ENCODE data around the gene FER1L5.

GRCh38 chr2:96689431-96689991, 46.9 kb downstream of the FER1L5 start:
- TF ChIP-seq, protein P1, sequence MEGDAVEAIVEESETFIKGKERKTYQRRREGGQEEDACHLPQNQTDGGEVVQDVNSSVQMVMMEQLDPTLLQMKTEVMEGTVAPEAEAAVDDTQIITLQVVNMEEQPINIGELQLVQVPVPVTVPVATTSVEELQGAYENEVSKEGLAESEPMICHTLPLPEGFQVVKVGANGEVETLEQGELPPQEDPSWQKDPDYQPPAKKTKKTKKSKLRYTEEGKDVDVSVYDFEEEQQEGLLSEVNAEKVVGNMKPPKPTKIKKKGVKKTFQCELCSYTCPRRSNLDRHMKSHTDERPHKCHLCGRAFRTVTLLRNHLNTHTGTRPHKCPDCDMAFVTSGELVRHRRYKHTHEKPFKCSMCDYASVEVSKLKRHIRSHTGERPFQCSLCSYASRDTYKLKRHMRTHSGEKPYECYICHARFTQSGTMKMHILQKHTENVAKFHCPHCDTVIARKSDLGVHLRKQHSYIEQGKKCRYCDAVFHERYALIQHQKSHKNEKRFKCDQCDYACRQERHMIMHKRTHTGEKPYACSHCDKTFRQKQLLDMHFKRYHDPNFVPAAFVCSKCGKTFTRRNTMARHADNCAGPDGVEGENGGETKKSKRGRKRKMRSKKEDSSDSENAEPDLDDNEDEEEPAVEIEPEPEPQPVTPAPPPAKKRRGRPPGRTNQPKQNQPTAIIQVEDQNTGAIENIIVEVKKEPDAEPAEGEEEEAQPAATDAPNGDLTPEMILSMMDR (IDR thresholded peaks at IDR 0.05), result no peak
- TF ChIP-seq POLR2AphosphoS5 (IDR thresholded peaks at IDR 0.05) (no peak), POLR2A (IDR thresholded peaks at IDR 0.05) (no peak)
